Skeletal muscle cell (primary cell): Measurements from ENCODE around the gene ATG2B.
"Not testable (repeated sequence)": the region's sequence is repeated elsewhere in the genome, so short reads cannot be mapped to it uniquely, and the experiment has no call there.

Source experiments
- DNase-seq: peaks from one replicate; pipeline ENCODE4 v3.0.0-alpha.2; 2010; ENCODE audit warnings: low read depth
- H3K4me3 ChIP-seq: 2 replicates; pipeline ENCODE4 v1.5.1; 2011; ENCODE audit warnings: low read depth, mild to moderate bottlenecking, control low read depth, low read length, moderate library complexity

Gene ATG2B

GRCh38 chr14:96380735-96381134, 17.6 kb upstream of the ATG2B start:
- no peak for DNase-seq
- no peak overlapping the region for H3K4me3 ChIP-seq

- no peak for DNase-seq
- H3K4me3 ChIP-seq = no peak overlapping the region
Observed at GRCh38 chr14:96376093-96376492, 13.0 kb upstream of the ATG2B start.

GRCh38 chr14:96373538-96373937, 10.4 kb upstream of the ATG2B start:
- DNase-seq = no peak
- H3K4me3 ChIP-seq = no peak overlapping the region

DNA sequence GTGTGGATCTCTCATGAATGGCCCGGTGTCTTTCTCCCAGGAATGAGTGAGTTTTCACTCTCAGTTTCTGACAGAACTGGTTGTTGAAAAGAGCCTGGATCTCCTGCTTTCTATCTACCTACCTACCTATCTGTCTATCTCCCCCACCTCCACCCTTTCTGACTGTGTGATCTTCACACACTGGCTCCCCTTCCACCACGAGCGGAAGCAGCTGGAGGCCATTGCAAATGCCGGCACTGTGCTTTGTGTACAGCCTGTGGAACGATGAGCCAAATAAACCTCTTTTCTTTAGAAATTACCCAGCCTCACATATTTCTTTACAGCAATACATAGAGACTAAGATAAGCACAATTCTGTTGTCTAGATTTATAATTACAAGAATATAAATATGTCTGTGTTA, 7.4 kb upstream of the ATG2B start:
- no peak overlapping the region for H3K4me3 ChIP-seq
- no peak for DNase-seq

DNA sequence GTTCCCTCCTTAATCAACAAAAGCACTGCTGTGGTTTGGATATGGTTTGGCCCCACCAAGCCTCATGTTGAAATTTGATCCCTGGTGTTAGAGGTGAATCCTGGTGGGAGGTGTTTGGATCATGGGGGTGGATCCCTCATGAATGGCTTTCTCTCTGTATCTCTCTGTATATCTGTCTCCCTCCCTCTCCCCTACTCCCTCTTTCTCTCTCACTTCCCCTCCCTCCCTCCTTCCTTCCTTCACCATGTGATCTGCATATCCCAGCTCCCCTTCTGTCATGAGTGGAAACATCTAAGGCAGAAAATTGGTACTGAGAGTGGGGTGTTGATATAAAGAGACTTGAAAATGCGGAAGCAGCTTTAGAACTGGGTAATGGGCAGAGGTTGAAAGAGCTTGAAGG, 5.4 kb upstream of the ATG2B start:
- H3K4me3 ChIP-seq = no peak overlapping the region
- no peak for DNase-seq

DNA sequence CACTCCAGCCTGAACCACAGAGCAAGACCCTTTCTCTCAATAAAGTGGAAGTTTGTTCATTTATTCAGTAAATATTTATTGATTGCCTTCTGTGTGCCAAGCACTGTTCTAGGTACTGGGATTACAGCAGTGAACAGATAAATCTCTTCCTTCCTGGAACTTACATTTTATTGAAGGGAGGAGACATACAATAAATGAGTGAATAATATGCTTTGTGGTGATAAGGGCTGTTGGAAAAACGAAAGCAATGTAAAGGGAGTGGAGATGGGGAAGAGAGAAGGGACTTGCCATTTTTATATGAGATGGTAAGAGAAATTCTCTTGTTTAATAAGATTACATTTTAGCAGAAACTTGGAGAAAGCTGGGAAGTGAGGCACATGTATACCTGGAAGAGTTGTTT, 1.8 kb upstream of the ATG2B start:
- no peak overlapping the region for H3K4me3 ChIP-seq
- DNase-seq = no peak

- DNase-seq = no peak
- peak overlapping the region; percentile 95 for H3K4me3 ChIP-seq
Observed at GRCh38 chr14:96363751-96364336, 703 bp upstream of the ATG2B start.

GRCh38 chr14:96362071-96362964, 823 bp downstream of the ATG2B start:
- DNase-seq = no peak
- H3K4me3 ChIP-seq = peak overlapping the region; percentile 95

GRCh38 chr14:96359959-96360358, 3.2 kb downstream of the ATG2B start:
- no peak for DNase-seq
- no peak overlapping the region for H3K4me3 ChIP-seq

DNA sequence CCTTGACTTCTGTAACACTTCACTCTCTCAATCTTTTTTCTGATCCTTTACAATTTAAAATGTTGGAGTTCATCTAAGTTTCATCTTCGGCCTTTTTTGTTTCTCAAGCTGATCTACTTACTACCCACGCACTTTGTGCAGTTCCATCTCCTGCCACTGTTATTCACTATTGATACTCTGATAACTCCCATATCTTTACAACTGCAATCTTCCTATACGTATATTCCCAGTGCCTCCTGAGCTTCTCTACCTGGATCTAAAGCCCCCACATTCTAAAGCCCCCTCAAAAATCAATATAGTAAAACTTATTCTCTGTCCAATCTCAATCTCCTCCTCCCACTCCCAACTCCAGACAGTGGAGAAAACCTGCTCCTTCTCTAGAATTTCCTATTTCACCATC, 5.9 kb downstream of the ATG2B start:
- DNase-seq = no peak
- H3K4me3 ChIP-seq = no peak overlapping the region

DNA sequence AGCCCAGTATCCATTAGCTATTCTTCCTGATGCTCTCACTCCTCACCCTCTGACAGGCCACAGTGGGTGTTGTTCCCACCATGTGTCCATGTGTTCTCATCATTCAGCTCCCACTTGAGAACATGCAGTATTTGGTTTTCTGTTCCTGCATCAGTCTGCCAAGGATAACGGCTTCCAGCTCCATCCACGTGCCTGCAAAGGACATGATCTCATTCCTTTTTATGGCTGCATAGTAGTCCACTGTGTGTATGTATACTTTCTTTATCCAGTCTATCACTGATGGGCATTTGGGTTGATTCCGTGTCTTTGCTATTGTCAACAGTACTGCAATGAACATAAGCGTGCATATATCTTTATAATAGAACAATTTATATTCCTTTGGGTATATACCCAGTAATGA, 8.9 kb downstream of the ATG2B start:
- no peak for DNase-seq

GRCh38 chr14:96352708-96353107, 10.4 kb downstream of the ATG2B start:
- no peak for DNase-seq
- H3K4me3 ChIP-seq = no peak overlapping the region

More for the DNA sequence above, 8.9 kb downstream of the ATG2B start:
- no peak overlapping the region for H3K4me3 ChIP-seq

DNA sequence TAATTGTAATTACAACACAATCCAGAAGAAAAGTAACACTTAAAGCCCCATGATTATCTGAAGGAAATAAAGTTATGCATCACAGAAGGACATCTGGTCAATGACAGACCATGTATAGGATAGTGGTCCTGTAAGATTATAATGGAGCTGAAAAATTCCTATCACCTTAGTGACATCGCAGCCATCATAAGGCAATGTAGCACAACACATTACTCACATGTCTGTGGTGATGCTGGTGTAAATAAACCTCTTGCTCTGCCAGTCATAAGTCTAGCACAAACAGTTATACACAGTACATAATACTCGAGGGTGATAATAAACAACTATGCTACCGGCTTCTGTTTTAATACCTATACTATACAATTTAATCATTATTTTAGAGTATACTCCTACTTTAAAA, 11.2 kb downstream of the ATG2B start:
- no peak for DNase-seq
- H3K4me3 ChIP-seq = no peak overlapping the region

DNA sequence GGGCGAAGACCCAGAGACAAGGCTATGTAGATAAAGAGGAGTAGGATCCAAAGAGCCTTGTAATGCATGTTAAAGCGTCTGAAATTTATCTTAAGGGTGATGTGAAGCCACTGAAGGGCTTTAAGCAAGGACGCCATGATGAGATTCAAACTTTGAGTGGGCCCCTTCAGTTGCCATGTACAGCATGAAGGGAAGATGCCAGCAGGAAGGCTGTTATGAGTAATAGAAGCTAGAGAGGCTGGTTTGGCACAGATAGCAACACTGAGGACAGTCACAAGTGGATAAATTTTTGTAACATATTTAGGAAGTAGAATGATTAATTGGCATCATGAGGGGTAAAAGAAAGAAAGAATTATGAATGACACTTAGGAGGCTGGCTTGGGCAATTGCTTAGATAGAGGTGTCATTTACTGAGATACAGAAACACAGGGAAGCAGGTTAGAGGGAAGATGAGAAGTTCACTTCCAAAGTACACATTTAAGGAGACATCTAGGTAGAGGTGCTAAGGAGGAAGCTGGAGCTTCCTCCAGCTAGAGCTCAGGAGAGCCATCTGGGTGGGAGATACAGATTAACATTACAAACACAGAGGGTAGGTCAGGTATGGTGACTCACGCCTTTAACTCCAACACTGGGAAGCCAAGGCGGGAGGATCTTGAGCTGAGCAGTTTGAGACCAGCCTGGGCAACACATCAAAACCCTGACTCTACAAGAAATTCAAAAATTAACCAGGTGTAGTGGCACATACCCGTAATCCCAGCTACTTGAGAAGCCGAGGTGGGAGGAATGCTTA, 13.7 kb downstream of the ATG2B start:
- no peak overlapping the region for H3K4me3 ChIP-seq
- no peak for DNase-seq

- H3K4me3 ChIP-seq, DNase-seq: not testable (repeated sequence)
Observed at GRCh38 chr14:96347957-96348356, 15.2 kb downstream of the ATG2B start.

GRCh38 chr14:96345669-96346068, 17.5 kb downstream of the ATG2B start:
- no peak overlapping the region for H3K4me3 ChIP-seq
- DNase-seq = no peak

DNA sequence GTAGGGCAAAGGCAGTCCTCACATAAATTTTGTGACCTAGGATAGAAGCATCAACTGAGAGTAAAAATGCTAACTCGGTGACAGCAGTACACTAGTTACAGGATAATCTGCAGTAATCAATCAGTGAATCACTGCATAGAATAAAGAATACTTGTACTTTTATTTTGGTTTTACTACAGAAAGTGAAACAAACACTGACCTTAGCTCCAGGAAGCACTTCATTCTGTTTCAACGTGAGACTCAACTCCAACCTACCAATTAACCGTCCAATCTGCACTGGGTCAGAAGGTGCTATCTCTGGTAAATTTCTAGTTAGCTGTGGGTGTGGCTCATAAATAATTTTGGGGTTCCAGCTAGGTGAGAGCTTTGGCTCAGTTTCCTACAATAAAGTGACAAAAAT, 21.8 kb downstream of the ATG2B start:
- DNase-seq = no peak
- no peak overlapping the region for H3K4me3 ChIP-seq

GRCh38 chr14:96338551-96338950, 24.6 kb downstream of the ATG2B start:
- no peak overlapping the region for H3K4me3 ChIP-seq
- no peak for DNase-seq

- no peak for DNase-seq
- H3K4me3 ChIP-seq = no peak overlapping the region
Observed at GRCh38 chr14:96324219-96324618, 38.9 kb downstream of the ATG2B start.

- no peak for DNase-seq
- H3K4me3 ChIP-seq = no peak overlapping the region
Observed at GRCh38 chr14:96320605-96321004, 42.5 kb downstream of the ATG2B start.
